Mesothelial cell of epicardium (in vitro differentiated cells): ENCODE results near the gene PLA2R1. TPM values are rescaled to one million over a fixed set of nuclear protein-coding genes. Genes with fewer than 3 reads are reported as not detected.

ENCODE experiments used
- DNase-seq, 2 experiments: peaks; one replicate each; pipeline ENCODE4 v3.0.0; 2021; ENCODE audit warnings: low spot score in 2 of 2; ENCODE audit not compliant: unreplicated experiment in 2 of 2
- H3K27ac Mint-ChIP-seq: 2 replicates; pipeline ENCODE4 v1.8.0; 2021; ENCODE audit warnings: mixed read lengths
- H3K27me3 Mint-ChIP-seq: 2 replicates; pipeline ENCODE4 v1.8.0; 2021; ENCODE audit warnings: low read depth, mixed read lengths
- H3K36me3 Mint-ChIP-seq: 2 replicates; pipeline ENCODE4 v1.8.0; 2021; ENCODE audit warnings: mixed read lengths
- H3K4me1 Mint-ChIP-seq: 2 replicates; pipeline ENCODE4 v1.8.0; 2021; ENCODE audit warnings: mixed read lengths
- H3K4me3 Mint-ChIP-seq: 2 replicates; pipeline ENCODE4 v1.8.0; 2021; ENCODE audit warnings: mild to moderate bottlenecking, moderate library complexity, mixed read lengths
- H3K9me3 Mint-ChIP-seq: 2 replicates; pipeline ENCODE4 v1.8.0; 2021; ENCODE audit warnings: mixed read lengths
- CTCF ChIP-seq: fragments of 200-600 bp; sonication (generic); IDR thresholded peaks from one replicate; pipeline ENCODE4 v1.5.0; 2021; ENCODE audit warnings: antibody characterized with exemption; ENCODE audit not compliant: unreplicated experiment
- total RNA-seq: library from RNA; stranded (reverse); gene quantifications from 3 replicates; pipeline ENCODE4 v1.2.1, GENCODE V29; 2021

PLA2R1 gene
- total RNA-seq, 1 donor from 2014 or later = 14.8 TPM

DNA sequence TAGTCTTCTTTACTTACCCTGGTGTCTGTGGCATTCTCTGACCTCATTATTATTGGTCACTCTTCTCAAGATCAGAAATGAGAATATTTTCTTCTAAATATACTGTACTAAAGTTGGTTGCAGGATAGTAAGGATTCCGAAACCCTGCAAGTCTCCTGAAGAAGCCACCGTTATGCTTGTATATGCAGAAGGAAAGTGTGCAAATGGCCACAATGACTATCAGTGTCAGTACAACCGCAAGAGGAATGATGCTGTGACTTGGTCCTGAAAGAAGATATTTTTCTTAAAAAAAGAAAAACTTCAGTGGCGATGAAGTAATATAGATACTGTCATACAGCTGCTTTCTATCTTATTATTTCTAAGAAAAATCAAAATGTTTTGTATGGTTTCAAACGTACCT lies 120.7 kb downstream of the PLA2R1 start:
- no peak for TF ChIP-seq CTCF

DNA sequence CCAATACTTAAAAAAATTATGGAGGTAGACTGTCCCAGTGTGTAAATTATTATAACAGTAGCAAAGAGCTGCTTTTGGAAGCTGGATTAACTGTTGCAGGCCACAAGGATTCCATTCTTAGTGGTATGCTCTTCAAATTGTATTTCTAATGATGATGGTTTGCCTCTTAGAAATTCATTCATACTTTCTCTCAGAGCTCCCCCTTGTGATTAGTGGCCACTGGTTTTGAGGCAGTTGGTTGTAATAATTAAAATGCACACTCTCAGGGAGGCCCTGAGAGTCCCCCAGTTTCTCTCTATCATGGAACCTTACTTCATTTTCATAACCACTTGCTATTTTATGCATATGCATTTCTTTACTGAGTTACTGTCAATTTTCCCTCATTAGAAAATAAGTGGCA lies 122.5 kb downstream of the PLA2R1 start:
- Mint-ChIP-seq H3K4me3 (no peak overlapping the region), H3K27me3 (no peaks in the 10 kb centered on the region), H3K27ac (no peak overlapping the region), H3K4me1 (peaks cover 2% of the 10 kb centered on the region), H3K36me3 (no peaks in the 10 kb centered on the region), H3K9me3 (peaks cover 4% of the 10 kb centered on the region)
- no peak for DNase-seq
- TF ChIP-seq CTCF = no peak

More for the DNA sequence above, 120.7 kb downstream of the PLA2R1 start:
- peaks cover 2% of the 10 kb centered on the region for H3K4me1 Mint-ChIP-seq
- no peaks in the 10 kb centered on the region for H3K27me3 Mint-ChIP-seq
- H3K4me3 Mint-ChIP-seq = no peak overlapping the region
- H3K27ac Mint-ChIP-seq = no peak overlapping the region
- H3K36me3 Mint-ChIP-seq = no peaks in the 10 kb centered on the region
- no peak for DNase-seq
- H3K9me3 Mint-ChIP-seq = no peaks in the 10 kb centered on the region

GRCh38 chr2:159938395-159938794 lies 124.0 kb downstream of the PLA2R1 start:
- Mint-ChIP-seq H3K9me3 (peaks cover 4% of the 10 kb centered on the region), H3K36me3 (no peaks in the 10 kb centered on the region), H3K4me1 (peaks cover 2% of the 10 kb centered on the region), H3K27ac (no peak overlapping the region), H3K27me3 (no peaks in the 10 kb centered on the region), H3K4me3 (no peak overlapping the region)
- no peak for DNase-seq
- TF ChIP-seq CTCF = no peak

GRCh38 chr2:159936471-159936870 lies 125.9 kb downstream of the PLA2R1 start:
- DNase-seq = no peak
- Mint-ChIP-seq H3K9me3 (peaks cover 4% of the 10 kb centered on the region), H3K27me3 (no peaks in the 10 kb centered on the region), H3K36me3 (no peaks in the 10 kb centered on the region), H3K4me3 (no peak overlapping the region), H3K27ac (no peak overlapping the region), H3K4me1 (peaks cover 2% of the 10 kb centered on the region)
- no peak for TF ChIP-seq CTCF

DNA sequence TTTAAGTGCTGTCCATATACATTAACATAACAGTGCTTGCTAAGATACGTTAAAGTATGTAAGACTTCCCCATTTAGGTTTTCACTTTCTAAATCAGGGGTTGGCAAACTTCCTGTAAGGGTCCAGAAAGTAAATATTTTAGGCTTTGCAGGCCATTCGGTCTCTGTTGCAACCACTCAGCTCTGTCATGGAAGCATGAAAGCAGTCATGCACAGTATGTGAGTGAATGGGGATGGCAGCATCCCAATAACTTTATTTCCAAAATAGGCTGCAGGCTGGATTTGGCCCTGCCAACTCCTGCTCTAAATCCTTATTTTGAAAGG lies 128.7 kb downstream of the PLA2R1 start:
- Mint-ChIP-seq H3K9me3 (peaks cover 10% of the 10 kb centered on the region), H3K4me1 (peaks cover 2% of the 10 kb centered on the region), H3K4me3 (no peak overlapping the region), H3K27ac (no peak overlapping the region), H3K27me3 (no peaks in the 10 kb centered on the region), H3K36me3 (peaks cover 6% of the 10 kb centered on the region)
- DNase-seq = no peak
- no peak for TF ChIP-seq CTCF

DNA sequence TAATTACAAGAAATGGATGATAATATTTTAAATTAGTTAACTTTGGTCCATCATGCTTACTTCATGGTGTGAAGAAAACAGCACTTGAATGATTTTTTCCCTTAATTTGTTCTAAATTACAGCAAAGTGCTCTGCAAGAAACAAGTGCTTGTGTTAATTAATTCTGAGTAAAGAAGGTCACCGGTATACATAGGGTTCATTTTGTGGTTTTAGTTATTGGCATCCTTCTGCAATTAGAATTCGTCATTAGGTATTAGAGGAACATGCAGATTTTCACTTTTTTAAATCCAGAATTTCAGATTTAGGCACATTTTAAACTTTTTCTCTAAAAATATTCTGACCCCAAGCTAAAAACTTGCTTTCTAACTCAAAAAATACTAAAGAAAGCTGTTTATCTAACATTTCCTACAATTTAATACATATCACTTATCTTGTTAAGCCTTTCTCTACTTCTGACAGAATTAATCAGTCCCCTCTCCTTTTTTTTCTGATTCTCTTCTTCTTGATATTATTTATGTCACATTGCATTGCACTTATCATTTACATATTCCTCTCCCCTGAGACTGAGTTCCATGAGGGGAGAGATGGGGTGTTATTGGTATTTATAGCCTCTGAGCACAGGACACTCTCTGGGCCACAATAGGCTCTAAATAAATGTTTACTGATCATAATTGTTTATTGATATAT lies 129.2 kb downstream of the PLA2R1 start:
- Mint-ChIP-seq H3K36me3 (peaks cover 10% of the 10 kb centered on the region), H3K27ac (no peak overlapping the region), H3K4me3 (no peak overlapping the region), H3K4me1 (peaks cover 2% of the 10 kb centered on the region), H3K27me3 (no peaks in the 10 kb centered on the region), H3K9me3 (peaks cover 15% of the 10 kb centered on the region)
- no peak for DNase-seq
- TF ChIP-seq CTCF = no peak
